ENCODE data around the gene BBS4.
"Not testable (repeated sequence)": the region's sequence is repeated elsewhere in the genome, so short reads cannot be mapped to it uniquely, and the experiment has no call there.

Gene BBS4

GRCh38 chr15:72685925-72686794 lies at the start of gene BBS4, which contains the start of gene HIGD2B:
TSS of gene BBS4 (plus strand) at chr15:72686207. CDS start at chr15:72686228, 21 bp downstream.
TSS of gene HIGD2B (minus strand) at chr15:72686182. CDS start at chr15:72676374, 9,808 bp downstream.
- DNase-seq: no peak

GRCh38 chr15:72636519-72637282 lies 49.3 kb upstream of the BBS4 start:
- not testable (repeated sequence) for DNase-seq

GRCh38 chr15:72639759-72640483 lies 46.1 kb upstream of the BBS4 start:
- not testable (repeated sequence) for DNase-seq

GRCh38 chr15:72642271-72642670 lies 43.7 kb upstream of the BBS4 start:
- not testable (repeated sequence) for DNase-seq

GRCh38 chr15:72648631-72649253 lies 37.3 kb upstream of the BBS4 start:
- DNase-seq: not testable (repeated sequence)

DNA sequence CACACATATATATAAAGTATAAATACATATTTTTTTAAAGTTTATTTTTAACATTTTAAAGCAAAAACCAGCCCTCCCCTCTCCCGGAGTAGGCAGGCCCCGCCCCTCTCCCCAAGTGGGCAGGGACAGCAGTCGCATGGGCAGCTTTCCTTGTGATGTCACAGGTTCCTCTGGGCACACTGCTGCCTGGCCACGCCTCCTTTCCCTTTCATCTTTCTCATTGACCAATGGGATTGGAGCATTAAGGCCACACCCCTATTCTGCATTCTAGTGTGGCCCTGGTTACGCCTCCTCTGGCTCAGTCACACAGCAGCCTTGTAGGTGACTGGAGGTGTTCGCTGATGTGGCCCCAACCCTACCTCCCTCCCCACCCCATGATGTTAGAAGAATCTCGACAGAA lies 31.6 kb upstream of the BBS4 start, which contains the start of gene GOLGA6B:
GOLGA6B (plus strand) TSS at position 301 of the 400 bp plus-strand sequence; CDS start at position 342, 41 bp downstream.
- not testable (repeated sequence) for DNase-seq

DNA sequence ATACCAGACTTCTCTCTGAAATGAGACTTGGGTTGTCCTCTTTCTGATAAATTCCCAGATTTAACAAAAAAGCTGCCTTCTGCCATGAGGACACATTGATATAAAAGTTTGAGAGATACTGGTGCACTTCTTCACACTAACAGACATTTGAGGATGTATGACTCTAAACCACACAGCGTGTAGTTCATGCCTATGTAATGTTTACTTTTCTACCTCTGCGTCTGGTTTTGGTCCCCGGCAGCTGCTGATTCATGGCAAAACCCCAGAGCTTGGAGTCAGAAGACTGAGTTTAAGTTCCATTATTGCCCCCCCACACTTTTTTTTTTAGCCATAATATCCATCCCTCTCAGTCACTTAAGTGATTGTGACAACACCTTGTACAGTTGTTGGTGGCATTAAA lies 30.0 kb upstream of the BBS4 start:
- not testable (repeated sequence) for DNase-seq

- not testable (repeated sequence) for DNase-seq
Observed at GRCh38 chr15:72661081-72661480, 24.9 kb upstream of the BBS4 start.

- DNase-seq: not testable (repeated sequence)
Observed at GRCh38 chr15:72663931-72664330, 22.1 kb upstream of the BBS4 start.

DNA sequence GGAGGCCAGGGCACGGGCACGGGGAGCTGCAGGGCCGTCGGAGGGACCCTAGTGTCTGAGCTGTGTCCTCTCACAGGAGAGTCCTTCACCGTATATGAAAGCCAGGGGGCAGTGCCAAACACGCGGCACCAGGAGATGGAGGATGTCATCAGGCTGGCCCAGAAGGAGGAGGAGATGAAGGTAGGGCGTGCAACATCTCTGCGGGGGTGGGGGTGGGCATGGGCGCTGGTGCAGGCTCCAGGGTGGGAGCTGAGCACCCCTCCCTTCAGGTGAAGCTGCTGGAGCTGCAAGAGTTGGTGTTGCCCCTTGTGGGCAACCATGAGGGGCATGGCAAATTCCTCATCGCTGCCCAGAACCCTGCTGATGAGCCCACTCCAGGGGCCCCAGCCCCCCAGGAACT lies 20.3 kb upstream of the BBS4 start:
- DNase-seq: not testable (repeated sequence)

- not testable (repeated sequence) for DNase-seq
Observed at GRCh38 chr15:72669803-72670202, 16.2 kb upstream of the BBS4 start.

DNA sequence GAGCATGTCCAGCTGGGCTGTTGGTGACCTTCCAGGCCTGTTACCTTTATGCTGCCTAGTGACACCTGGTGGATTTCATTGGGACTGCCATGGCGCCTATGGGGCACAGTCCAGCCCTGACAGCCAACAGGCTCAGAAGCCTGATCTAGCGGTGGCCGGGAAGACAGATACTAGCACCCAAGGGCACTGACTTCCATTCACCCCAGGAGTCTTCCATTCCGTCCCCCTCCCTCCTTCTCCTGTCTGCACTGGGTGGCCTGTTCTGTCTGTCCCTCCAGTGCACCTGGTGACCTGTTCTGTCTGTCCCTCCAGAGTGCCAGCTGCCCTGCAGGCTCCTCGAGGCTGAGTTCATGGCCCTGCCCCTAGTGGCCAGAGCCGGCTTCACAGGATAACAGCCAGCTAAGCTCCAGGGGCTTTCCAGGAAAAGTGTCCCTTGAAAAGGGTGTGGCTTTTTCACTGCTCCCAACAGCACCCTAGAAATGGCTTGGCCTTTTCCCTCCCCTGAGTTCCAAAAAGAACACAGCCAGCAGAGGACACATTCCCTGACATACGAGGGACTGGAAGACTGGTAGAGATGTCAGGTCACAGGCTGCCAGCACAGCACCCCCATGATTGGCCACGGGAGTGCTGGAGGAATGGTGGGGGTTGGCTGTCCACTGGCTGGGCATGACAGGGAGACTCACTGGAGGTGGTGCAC lies 15.2 kb upstream of the BBS4 start:
- DNase-seq: not testable (repeated sequence)

- no peak for DNase-seq
Observed at GRCh38 chr15:72671525-72671924, 14.5 kb upstream of the BBS4 start.

DNA sequence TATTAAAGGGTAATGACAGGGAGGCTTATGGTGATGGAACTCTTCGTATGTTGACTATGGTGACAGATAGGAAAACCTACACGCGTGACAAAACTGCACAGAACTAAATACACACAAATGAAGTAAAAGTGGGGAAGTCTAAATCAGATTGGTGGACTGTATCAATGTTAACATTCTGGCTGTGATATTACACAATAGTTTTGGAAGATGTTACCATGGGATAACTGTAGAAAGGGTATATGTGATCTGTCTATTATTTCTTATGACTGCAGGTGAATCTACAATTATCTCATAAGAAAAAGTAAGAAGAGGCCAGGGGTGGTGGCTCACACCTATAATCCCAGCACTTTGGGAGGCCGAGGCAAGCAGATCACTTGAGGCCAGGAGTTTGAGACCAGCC lies 9.2 kb upstream of the BBS4 start:
- no peak for DNase-seq

DNA sequence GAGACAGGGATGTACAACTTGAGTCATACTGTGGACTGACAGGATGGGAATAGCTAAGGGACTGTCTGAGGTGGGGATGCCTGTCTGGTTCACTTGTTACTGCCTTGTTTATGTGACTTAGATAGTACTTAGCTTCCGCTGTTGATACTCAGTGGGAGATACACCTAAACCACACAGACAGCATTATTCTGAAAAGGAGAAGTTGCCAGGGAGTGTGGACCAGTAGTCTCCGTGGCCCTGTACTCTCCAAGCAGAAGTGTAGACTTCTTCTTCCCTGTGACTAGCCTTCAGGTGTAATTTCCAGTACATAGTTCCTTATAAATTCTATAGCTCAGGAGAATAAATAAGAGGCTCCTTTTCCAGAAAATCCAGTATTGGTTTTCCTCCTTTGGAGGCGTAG lies 5.1 kb upstream of the BBS4 start:
- no peak for DNase-seq

DNA sequence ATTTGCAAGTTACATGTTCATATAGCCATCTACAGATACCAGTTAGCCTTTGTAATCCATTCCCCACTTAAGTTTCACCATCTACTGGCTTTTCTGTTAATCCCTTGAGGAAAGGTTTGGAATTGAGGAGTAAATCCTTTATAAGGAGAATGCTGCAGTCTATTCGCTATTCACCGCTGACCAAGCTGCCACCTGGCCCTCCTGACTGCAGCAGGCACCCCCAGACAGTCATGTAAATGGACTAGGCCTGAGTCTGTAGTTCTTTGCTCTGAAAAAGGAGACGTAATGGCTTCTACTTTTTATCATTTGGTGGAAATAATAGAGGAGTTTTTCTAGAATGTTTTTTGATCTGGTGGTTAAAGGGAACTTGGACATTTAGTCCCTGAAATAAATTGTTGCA lies 3.2 kb upstream of the BBS4 start:
- no peak for DNase-seq

GRCh38 chr15:72685301-72685924 lies 594 bp upstream of the BBS4 start:
- DNase-seq: no peak

DNA sequence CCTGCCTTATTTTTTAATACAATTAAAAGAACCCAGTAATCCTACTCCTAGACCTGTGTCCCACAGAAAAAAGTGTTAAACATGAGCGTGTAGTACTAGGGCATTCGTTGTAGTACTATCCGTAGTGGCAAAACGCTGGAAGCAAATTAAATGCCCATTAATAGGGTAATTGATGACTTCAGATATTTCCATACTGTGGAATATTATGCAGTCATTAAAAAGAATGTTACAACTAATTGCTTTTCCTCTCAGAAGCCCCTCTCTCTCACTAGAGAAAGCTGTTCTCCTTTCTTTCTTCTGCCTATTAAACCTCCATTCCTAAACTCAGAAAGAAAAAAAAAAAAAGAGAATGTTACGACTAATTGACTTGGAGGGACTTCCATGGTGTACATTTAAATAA lies 2.7 kb downstream of the BBS4 start:
- no peak for DNase-seq

GRCh38 chr15:72690938-72691337 lies 4.9 kb downstream of the BBS4 start:
- DNase-seq: no peak

- DNase-seq: no peak
Observed at GRCh38 chr15:72698938-72699337, 12.9 kb downstream of the BBS4 start.

- no peak for DNase-seq
Observed at GRCh38 chr15:72700076-72700475, 14.1 kb downstream of the BBS4 start.
